HCT116 (cell line): ENCODE results near the gene SNUPN.

ENCODE experiments used
- CEBPB ChIP-seq: IDR thresholded peaks from 2 replicates; pipeline ENCODE4 v1.6.1; 2012; ENCODE audit warnings: low read depth
- CTCF ChIP-seq, 3 experiments: fragments of 200-600 bp in 1 of 3; sonication (generic) in 1 of 3; IDR thresholded peaks in 2 of 3; conservative IDR thresholded peaks in 1 of 3; 2 replicates each; pipeline ENCODE4 v1.5.1; 2012 to 2017; ENCODE audit warnings: low read depth in 2 of 3, low read length in 2 of 3, antibody characterized with exemption in 1 of 3, borderline replicate concordance in 1 of 3, control low read depth in 1 of 3, mild to moderate bottlenecking in 1 of 3, mixed read lengths in 1 of 3, mixed run types in 1 of 3, moderate library complexity in 1 of 3; ENCODE audit not compliant: insufficient read depth in 1 of 3
- ELF1 ChIP-seq: IDR thresholded peaks from 2 replicates; pipeline ENCODE4 v1.6.1; 2012; ENCODE audit warnings: low read depth, borderline replicate concordance
- EZH2 ChIP-seq: fragments of 200-600 bp; sonication (generic); IDR thresholded peaks from 2 replicates; pipeline ENCODE4 v1.6.1; 2017; ENCODE audit warnings: antibody characterized with exemption, mixed run types
- FOSL1 ChIP-seq: IDR thresholded peaks from 2 replicates; pipeline ENCODE4 v1.6.1; 2012; ENCODE audit warnings: low read depth
- MAX ChIP-seq: IDR thresholded peaks from 2 replicates; pipeline ENCODE4 v1.6.1; 2012
- POLR2A ChIP-seq: IDR thresholded peaks from 2 replicates; pipeline ENCODE4 v1.7.0; 2011; ENCODE audit warnings: borderline replicate concordance; ENCODE audit not compliant: insufficient read depth, insufficient read length; ENCODE audit errors: extremely low read depth
- POLR2AphosphoS5 ChIP-seq: IDR thresholded peaks from 2 replicates; pipeline ENCODE4 v1.6.1; 2011; ENCODE audit warnings: mild to moderate bottlenecking, low read depth, low read length, moderate library complexity
- REST ChIP-seq: IDR thresholded peaks from 2 replicates; pipeline ENCODE4 v1.6.1; 2012; ENCODE audit warnings: low read depth

GRCh38 chr15:75648156-75649000 lies 22.9 kb upstream of the SNUPN start:
- no peak for TF ChIP-seq CTCF (IDR thresholded peaks at IDR 0.05 in 2 of 3, conservative IDR thresholded peaks at IDR 0.05 in 1 of 3; ENCODE audit: borderline replicate concordance in 1 of 3, insufficient read depth in 1 of 3, low read depth in 2 of 3, low read length in 2 of 3)
- no peak for TF ChIP-seq POLR2A
- TF ChIP-seq MAX = no peak
- TF ChIP-seq ELF1 = no peak
- TF ChIP-seq EZH2 = no peak
- no peak for TF ChIP-seq FOSL1
- no peak for TF ChIP-seq POLR2AphosphoS5
- no peak for TF ChIP-seq REST
- no peak for TF ChIP-seq CEBPB
